ENCODE measurements around the gene ATP1B3. TPM values are rescaled to one million over a fixed set of nuclear protein-coding genes. Genes with fewer than 3 reads are reported as not detected.

Gene ATP1B3
- total and polyA plus RNA-seq, 9 of the 15 experiments (the other 6 are each of a cell fraction or from before 2014, with no cell fraction given), result 48.3 to 202 (median 123) TPM

DNA sequence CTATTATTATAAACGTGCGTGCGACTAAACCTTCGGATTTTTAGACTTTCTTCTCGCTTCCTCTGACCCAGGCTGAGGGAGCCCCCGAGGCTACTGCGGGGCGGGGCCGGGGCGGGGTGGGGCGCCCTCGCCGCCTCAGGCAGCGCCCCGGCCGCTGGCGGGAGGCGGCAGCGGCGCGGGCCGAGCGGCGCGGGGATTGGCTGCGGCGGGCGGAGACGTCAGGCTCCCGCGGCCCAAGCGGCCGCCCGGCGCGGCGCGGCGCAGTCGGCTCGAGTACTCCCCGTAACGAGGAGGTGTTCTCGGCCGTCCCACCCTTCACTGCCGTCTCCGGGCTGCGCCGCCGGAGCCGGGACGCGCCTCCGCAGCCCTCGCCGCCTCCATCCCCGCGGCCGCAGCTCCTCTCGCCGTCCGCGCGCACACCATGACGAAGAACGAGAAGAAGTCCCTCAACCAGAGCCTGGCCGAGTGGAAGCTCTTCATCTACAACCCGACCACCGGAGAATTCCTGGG lies at the start of gene ATP1B3 (continued):
- TF ChIP-seq ZNF740 (CRISPR knock-in tag; IDR thresholded peaks at IDR 0.05), result peak; percentile 47; the same call in 1 of the 2 replicates
- no peak for TF ChIP-seq ZNF740 (tag; IDR thresholded peaks at IDR 0.05)
- TF ChIP-seq RBM15 (IDR thresholded peaks at IDR 0.05; ENCODE audit: insufficient read depth, low read length), result no peak
- no peak for TF ChIP-seq ARID3B (CRISPR knock-in tag; IDR thresholded peaks at IDR 0.05; ENCODE audit: borderline replicate concordance)
- TF ChIP-seq ZNF274 (IDR thresholded peaks at IDR 0.05; ENCODE audit: borderline replicate concordance, low read depth, low read length), result no peak
- peak; percentile 83 for TF ChIP-seq CHD1 (IDR thresholded peaks at IDR 0.05; ENCODE audit: low read length)
- no peak for TF ChIP-seq TEAD2 (tag; IDR thresholded peaks at IDR 0.05)

GRCh38 chr3:141828487-141828886 lies 48.0 kb upstream of the ATP1B3 start:
- in situ Hi-C loops (cut with MboI) (no loop called here), intact Hi-C loops (cut with micrococcal nuclease) (no loop called here)
- no TSS peak for BruUV-seq (replicated peaks)
- TF ChIP-seq FOSL1 (tag; conservative IDR thresholded peaks at IDR 0.05) (no peak), HNRNPUL1 (IDR thresholded peaks at IDR 0.05; ENCODE audit: low read length) (no peak), ZNF431 (CRISPR knock-in tag; IDR thresholded peaks at IDR 0.05) (no peak), ZNF311 (CRISPR knock-in tag; IDR thresholded peaks at IDR 0.05) (no peak), CBX5 (IDR thresholded peaks at IDR 0.05; ENCODE audit: borderline replicate concordance, low read depth) (no peak), U2AF2 (optimal IDR thresholded peaks at IDR 0.05; ENCODE audit: low read depth, low read length) (no peak), BRCA1 (IDR thresholded peaks at IDR 0.05) (no peak), BRCA1 (CRISPR knock-in tag; IDR thresholded peaks at IDR 0.05) (no peak), NR2C2 (CRISPR knock-in tag; IDR thresholded peaks at IDR 0.05) (no peak), NR2C2 (tag; IDR thresholded peaks at IDR 0.05) (no peak)
- Histone ChIP-seq H3K9me1 (ENCODE audit: control insufficient read depth, insufficient read depth, low read length) (no peaks in the 10 kb centered on the region), H2AFZ (ENCODE audit: low read depth, low read length) (no peak overlapping the region), H3K79me2 (ENCODE audit: control insufficient read depth, insufficient read depth, low read length) (no peaks in the 10 kb centered on the region), H3K27me3 (ENCODE audit: control insufficient read depth in 2 of 2, insufficient read depth in 2 of 2, low read length in 2 of 2) (no peaks in the 10 kb centered on the region), H3K27ac (ENCODE audit: extremely low read depth, low read depth, low read length) (no peak overlapping the region), H3K9ac (ENCODE audit: insufficient read depth in 1 of 2, low read depth in 2 of 2, low read length in 2 of 2) (no peak overlapping the region), H4K20me1 (replicated peaks; ENCODE audit: control insufficient read depth, insufficient read depth, low read length) (no peaks in the 10 kb centered on the region), H3K36me3 (ENCODE audit: control insufficient read depth, insufficient read depth, low read length) (no peaks in the 10 kb centered on the region), H3K4me3 (no peak overlapping the region), H3K4me1 (replicated peaks in 1 of 2; ENCODE audit: control insufficient read depth in 2 of 2, insufficient read depth in 2 of 2, low read length in 2 of 2) (peaks cover 7 to 14% of the 10 kb centered on the region in 2 experiments; a peak in 4 of 5 replicates), H3K9me3 (replicated peaks; ENCODE audit: control insufficient read depth, insufficient read depth, low read depth, low read length) (no peaks in the 10 kb centered on the region), H3K4me2 (ENCODE audit: insufficient read depth, low read length) (no peak overlapping the region)
- ATAC-seq (no peak), FAIRE-seq (no peak), DNase-seq (ENCODE audit: extremely low read depth in 1 of 4, low spot score in 3 of 4) (no peak)
- ChIA-PET CTCF (ENCODE audit: low intra/inter-chr PET ratio) (no interaction called here), POLR2A (no interaction called here)
